Measurements from ENCODE around the gene PTPRO. TPM values are rescaled to one million over a fixed set of nuclear protein-coding genes. Genes with fewer than 3 reads are reported as not detected.

PTPRO gene
- total RNA-seq, 1 experiment from 2014 or later: 0.52 TPM

DNA sequence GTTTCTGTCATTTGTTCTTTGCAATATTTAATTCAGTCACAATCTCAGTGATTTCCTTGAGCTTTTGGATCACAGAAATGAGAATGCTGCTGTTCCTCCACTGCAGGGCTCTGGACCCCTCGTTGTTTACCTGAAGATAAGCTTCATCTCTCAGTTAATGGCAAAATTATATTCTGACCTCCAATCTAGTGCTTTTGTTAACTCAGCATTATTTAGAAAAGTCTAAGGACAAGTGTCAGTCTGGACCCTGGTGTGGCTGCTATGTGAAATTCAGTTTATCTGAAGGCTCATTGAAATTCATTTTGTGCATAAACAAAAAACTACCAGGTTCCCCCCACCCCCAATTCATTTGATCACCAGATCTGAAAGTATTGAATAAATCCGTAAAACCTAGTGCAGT lies 84.7 kb downstream of the PTPRO start:
- H2BK15ac ChIP-seq (ENCODE audit: low read depth, low read length): no peak overlapping the region
- H3K36me3 Mint-ChIP-seq (ENCODE audit: insufficient read depth in 1 of 3, low read depth in 3 of 3): no peaks in the 10 kb centered on the region
- no CpG with 5 or more reads among the region's 2 CpGs for WGBS (ENCODE audit: extremely low coverage, insufficient read length, low lambda C conversion rate)
- H2AK5ac ChIP-seq (ENCODE audit: insufficient read length, low read length): no peak overlapping the region
- no peak overlapping the region for H4K5ac ChIP-seq (ENCODE audit: insufficient read length, low read depth, low read length)
- DNase-seq: no peak
- no peak overlapping the region for H2AFZ ChIP-seq (ENCODE audit: low read length)
- no peaks in the 10 kb centered on the region for H3K79me2 ChIP-seq (ENCODE audit: insufficient read depth, low read length)
- H3K23me2 ChIP-seq (ENCODE audit: insufficient read length, low read depth, low read length, poor library complexity, severe bottlenecking): no peaks in the 10 kb centered on the region
- H3K4me3 Mint-ChIP-seq: no peak overlapping the region
- no peak overlapping the region for H3K9ac ChIP-seq (ENCODE audit: extremely low read depth, insufficient read length, low read length)
- H3K27ac ChIP-seq (ENCODE audit: insufficient read length, low read depth, low read length): no peak overlapping the region
- no peak overlapping the region for H3K23ac ChIP-seq (ENCODE audit: insufficient read length, low read depth, low read length)
- no peaks in the 10 kb centered on the region for H3K79me1 ChIP-seq (ENCODE audit: insufficient read depth, low read depth, low read length, poor library complexity, severe bottlenecking)
- H4K8ac ChIP-seq (replicated peaks; ENCODE audit: insufficient read length, low read depth, low read length): no peak overlapping the region
- H4K91ac ChIP-seq (ENCODE audit: insufficient read length, low read depth, low read length): no peak overlapping the region
- H3K27me3 ChIP-seq (ENCODE audit: insufficient read depth, low read length): no peaks in the 10 kb centered on the region
- H3K56ac ChIP-seq (ENCODE audit: insufficient read length, low read depth, low read length): no peak overlapping the region
- H3K9me3 Mint-ChIP-seq: no peaks in the 10 kb centered on the region; a peak in 2 of 5 replicates
- no peaks in the 10 kb centered on the region for H4K20me1 ChIP-seq (ENCODE audit: control insufficient read depth, insufficient read depth, insufficient read length)
- no peak overlapping the region for H2BK5ac ChIP-seq (ENCODE audit: insufficient read length, low read length)
- no peaks in the 10 kb centered on the region for H3K9me3 ChIP-seq (ENCODE audit: control insufficient read depth, low read depth, low read length)
- no peak overlapping the region for H2BK20ac ChIP-seq (ENCODE audit: low read depth, low read length, poor library complexity, severe bottlenecking)
- no peaks in the 10 kb centered on the region for H3K4me1 ChIP-seq (ENCODE audit: insufficient read depth, low read length)
- H3K18ac ChIP-seq (ENCODE audit: insufficient read length, low read depth, low read length): no peak overlapping the region
- H3K27me3 Mint-ChIP-seq (ENCODE audit: low read depth): no peaks in the 10 kb centered on the region
- no peaks in the 10 kb centered on the region for H3K4me1 Mint-ChIP-seq
- TF ChIP-seq, protein P1, sequence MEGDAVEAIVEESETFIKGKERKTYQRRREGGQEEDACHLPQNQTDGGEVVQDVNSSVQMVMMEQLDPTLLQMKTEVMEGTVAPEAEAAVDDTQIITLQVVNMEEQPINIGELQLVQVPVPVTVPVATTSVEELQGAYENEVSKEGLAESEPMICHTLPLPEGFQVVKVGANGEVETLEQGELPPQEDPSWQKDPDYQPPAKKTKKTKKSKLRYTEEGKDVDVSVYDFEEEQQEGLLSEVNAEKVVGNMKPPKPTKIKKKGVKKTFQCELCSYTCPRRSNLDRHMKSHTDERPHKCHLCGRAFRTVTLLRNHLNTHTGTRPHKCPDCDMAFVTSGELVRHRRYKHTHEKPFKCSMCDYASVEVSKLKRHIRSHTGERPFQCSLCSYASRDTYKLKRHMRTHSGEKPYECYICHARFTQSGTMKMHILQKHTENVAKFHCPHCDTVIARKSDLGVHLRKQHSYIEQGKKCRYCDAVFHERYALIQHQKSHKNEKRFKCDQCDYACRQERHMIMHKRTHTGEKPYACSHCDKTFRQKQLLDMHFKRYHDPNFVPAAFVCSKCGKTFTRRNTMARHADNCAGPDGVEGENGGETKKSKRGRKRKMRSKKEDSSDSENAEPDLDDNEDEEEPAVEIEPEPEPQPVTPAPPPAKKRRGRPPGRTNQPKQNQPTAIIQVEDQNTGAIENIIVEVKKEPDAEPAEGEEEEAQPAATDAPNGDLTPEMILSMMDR (conservative IDR thresholded peaks at IDR 0.05): no peak
- no peak overlapping the region for H2BK120ac ChIP-seq (ENCODE audit: low read depth, low read length, poor library complexity, severe bottlenecking)
- H3K4ac ChIP-seq (ENCODE audit: low read depth, low read length): no peak overlapping the region
- no peak overlapping the region for H3K27ac Mint-ChIP-seq
- no peak overlapping the region for H3T11ph ChIP-seq (ENCODE audit: low read length)
- H3K4me2 ChIP-seq (ENCODE audit: insufficient read depth, insufficient read length, low read length): no peak overlapping the region
- H3K14ac ChIP-seq (ENCODE audit: insufficient read depth, low read length): no peak overlapping the region
- H2BK12ac ChIP-seq (ENCODE audit: insufficient read length, low read depth, low read length): no peak overlapping the region

Data from H9 (cell line).